Measurements from ENCODE around the gene COL19A1.

The COL19A1 gene

DNA sequence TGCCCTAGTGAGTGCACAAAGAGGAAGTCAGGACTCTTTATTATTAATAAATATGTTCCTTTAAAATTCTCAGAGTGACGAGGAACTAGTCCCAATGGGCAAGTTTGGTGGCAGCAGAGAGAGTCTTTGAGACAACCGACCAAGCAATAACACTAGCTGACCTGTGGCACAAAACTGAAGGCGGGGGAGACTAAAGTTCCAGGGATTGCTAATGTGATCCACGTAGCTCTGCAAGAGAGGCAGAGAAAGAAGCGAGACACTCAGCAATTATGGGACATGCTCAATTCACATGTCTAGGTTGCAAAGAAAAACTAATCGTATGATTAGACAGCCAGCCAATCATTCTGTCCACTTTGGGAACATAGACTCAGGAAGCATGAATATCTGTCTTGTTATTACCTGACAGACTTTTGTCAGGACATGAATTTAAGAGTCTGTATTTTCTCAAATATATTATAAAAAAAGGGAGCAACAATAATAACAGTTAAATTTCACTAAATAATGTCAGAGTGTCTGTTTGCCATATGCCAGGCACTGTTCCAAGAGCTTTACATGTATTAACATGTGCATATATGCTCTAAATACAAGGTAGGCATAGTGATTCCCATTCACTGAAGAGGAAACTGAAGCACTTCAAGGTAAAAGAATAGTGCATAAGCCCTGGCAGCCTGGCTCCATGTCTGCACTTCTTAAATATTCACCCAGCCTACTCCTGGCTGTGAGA, 355.5 kb downstream of the COL19A1 start:
- no peak for TF ChIP-seq CTCF (IDR thresholded peaks at IDR 0.05; ENCODE audit: control insufficient read depth, extremely low read depth, insufficient read depth)
- no peak overlapping the region for H3K4me3 ChIP-seq (ENCODE audit: low read depth, low read length)
- DNase-seq (ENCODE audit: low read depth), result no peak

DNA sequence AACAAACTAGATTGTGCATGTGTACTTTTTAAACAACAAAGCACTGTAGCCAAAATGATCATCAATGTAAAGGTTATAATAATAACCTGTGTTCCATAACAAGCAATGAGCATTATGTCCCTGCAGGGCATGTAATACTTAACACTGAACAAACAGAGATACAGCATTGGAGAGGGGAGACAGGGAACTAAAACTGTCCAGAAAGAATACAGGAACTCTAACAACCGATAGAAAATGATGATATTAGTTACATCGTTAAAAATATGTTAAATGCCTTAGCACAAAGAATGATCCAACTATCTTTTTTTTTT, 356.0 kb downstream of the COL19A1 start:
- no peak for TF ChIP-seq CTCF (IDR thresholded peaks at IDR 0.05; ENCODE audit: control insufficient read depth, extremely low read depth, insufficient read depth)
- no peak for DNase-seq (ENCODE audit: low read depth)
- H3K4me3 ChIP-seq (ENCODE audit: low read depth, low read length), result no peak overlapping the region

GRCh38 chr6:70225055-70225454, 358.7 kb downstream of the COL19A1 start:
- no peak for TF ChIP-seq CTCF (IDR thresholded peaks at IDR 0.05; ENCODE audit: control insufficient read depth, extremely low read depth, insufficient read depth)
- no peak for DNase-seq (ENCODE audit: low read depth)
- no peak overlapping the region for H3K4me3 ChIP-seq (ENCODE audit: low read depth, low read length)

GRCh38 chr6:70231311-70231710, 365.0 kb downstream of the COL19A1 start:
- TF ChIP-seq CTCF (IDR thresholded peaks at IDR 0.05; ENCODE audit: control insufficient read depth, extremely low read depth, insufficient read depth), result no peak
- no peak for DNase-seq (ENCODE audit: low read depth)
- no peak overlapping the region for H3K4me3 ChIP-seq (ENCODE audit: low read depth, low read length)

DNA sequence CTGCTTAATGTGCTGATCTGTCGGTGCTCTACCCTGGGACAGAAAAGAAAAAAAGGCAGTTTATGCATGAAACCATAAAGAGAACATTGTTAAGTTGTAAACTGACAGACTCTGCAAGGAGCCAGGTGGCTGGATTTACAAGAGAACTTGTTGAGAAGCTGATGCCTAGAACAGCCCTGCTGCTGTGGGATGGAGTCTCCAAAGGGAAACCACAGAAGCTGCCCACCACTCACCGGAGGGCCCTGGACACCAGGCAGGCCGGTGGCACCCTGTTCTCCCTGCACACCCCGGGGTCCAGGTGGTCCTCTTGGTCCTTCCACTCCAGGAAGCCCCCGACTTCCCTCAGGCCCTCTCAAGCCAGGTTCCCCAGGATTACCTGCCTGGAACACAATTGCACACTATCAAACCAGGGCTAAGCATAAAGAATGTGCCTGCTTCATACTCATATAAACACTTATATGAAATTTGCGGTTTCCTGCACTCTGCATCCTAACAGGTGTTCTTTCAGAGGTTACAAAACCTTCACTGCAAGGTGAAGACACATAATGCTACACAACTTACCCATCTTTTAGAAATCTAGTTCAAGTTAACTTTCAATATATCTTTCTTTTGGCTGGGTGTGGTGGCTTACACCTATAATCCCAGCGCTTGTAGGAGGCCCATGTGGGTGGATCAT, 368.3 kb downstream of the COL19A1 start:
- no peak for TF ChIP-seq CTCF (IDR thresholded peaks at IDR 0.05; ENCODE audit: control insufficient read depth, extremely low read depth, insufficient read depth)
- no peak overlapping the region for H3K4me3 ChIP-seq (ENCODE audit: low read depth, low read length)
- no peak for DNase-seq (ENCODE audit: low read depth)

DNA sequence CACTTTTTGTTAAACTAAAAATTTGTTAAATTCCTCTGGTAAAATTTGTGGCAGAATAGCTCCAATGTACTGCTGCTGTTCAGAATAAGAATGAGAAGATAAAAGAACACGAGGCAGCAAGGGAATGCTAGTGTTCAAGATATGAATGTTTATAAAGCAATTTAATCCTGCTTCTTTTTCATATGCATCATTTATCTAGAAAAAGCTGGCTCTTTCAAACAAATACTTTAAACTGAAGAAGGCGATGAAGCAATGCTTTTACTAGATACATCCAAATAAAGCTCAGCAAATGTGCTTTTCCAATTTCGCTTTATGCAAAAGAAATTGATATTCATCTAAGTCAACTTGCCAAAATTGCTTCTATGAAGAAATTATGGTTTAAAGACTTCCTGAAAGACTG, 370.0 kb downstream of the COL19A1 start:
- no peak for DNase-seq (ENCODE audit: low read depth)
- H3K4me3 ChIP-seq (ENCODE audit: low read depth, low read length), result no peak overlapping the region
- no peak for TF ChIP-seq CTCF (IDR thresholded peaks at IDR 0.05; ENCODE audit: control insufficient read depth, extremely low read depth, insufficient read depth)

DNA sequence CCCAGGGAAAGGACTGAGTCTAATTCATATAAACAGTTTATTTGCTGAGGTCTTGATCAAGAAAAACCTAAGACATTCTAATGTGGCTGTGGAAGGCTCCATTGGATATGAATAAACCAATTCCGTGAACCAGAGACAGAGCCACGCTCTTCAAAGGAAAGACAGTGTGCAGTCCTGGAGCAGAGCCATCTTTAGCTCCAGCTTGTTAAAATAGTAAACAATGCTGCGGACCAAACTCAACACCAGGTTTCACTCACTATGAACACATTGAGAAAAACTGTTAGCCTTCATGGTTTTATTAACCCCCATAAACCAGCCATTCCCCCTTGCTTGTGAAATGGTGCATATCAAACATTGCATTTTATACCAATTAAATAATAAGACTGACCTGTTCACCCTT, 374.7 kb downstream of the COL19A1 start:
- H3K4me3 ChIP-seq (ENCODE audit: low read depth, low read length), result no peak overlapping the region
- peak; percentile 80 for DNase-seq (ENCODE audit: low read depth)
- TF ChIP-seq CTCF (IDR thresholded peaks at IDR 0.05; ENCODE audit: control insufficient read depth, extremely low read depth, insufficient read depth), result no peak
